ENCODE data around the gene PADI1. TPM values are rescaled to one million over a fixed set of nuclear protein-coding genes. Genes with fewer than 3 reads are reported as not detected.
"Not testable (repeated sequence)": the region's sequence is repeated elsewhere in the genome, so short reads cannot be mapped to it uniquely, and the experiment has no call there.

PADI1 gene
- total and polyA plus RNA-seq, 2 donors (not counting 1 experiment from before 2014, with no cell fraction given) = not detected

GRCh38 chr1:17239420-17239819, 34.5 kb downstream of the PADI1 start:
- peaks cover 8% of the 10 kb centered on the region for H3K4me1 Mint-ChIP-seq
- H3K4me3 Mint-ChIP-seq = no peak overlapping the region
- 50% methylated on average over 1 of the region's 1 CpG for WGBS (ENCODE audit: insufficient coverage)
- H3K4me3 ChIP-seq (ENCODE audit: control extremely low read depth in 1 of 5, extremely low read depth in 1 of 5, insufficient read depth in 1 of 5, low read depth in 2 of 5, low read length in 4 of 5) = no peak overlapping the region
- H2AFZ ChIP-seq (ENCODE audit: insufficient read depth, low read depth, low read length, poor library complexity, severe bottlenecking) = no peak overlapping the region
- no peaks in the 10 kb centered on the region for H3K79me2 ChIP-seq (ENCODE audit: control insufficient read depth, insufficient read depth, low read length)
- no peaks in the 10 kb centered on the region for H3K9me3 Mint-ChIP-seq (ENCODE audit: insufficient read depth)
- H3K4me2 ChIP-seq (replicated peaks; ENCODE audit: low read depth, low read length, poor library complexity, severe bottlenecking) = no peak overlapping the region
- peaks cover 6% of the 10 kb centered on the region for H3K27me3 Mint-ChIP-seq
- H3K27ac ChIP-seq (ENCODE audit: low read length in 2 of 2) = no peak overlapping the region
- POLR2A ChIA-PET = no interaction called here
- no peaks in the 10 kb centered on the region for H3K27me3 ChIP-seq (replicated peaks in 1 of 4; ENCODE audit: control extremely low read depth in 1 of 4, control insufficient read depth in 3 of 4, insufficient read depth in 4 of 4, low read length in 3 of 4)
- no peaks in the 10 kb centered on the region for H3K36me3 ChIP-seq (replicated peaks in 1 of 2; ENCODE audit: control extremely low read depth in 1 of 2, control insufficient read depth in 1 of 2, extremely low read depth in 1 of 2, insufficient read depth in 2 of 2, low read length in 1 of 2)
- CTCF ChIA-PET = interaction anchor here (0.9 to 11.1 kb wide), 3 partner anchors 98 to 115 kb away, joined by 3 to 373 read pairs (median 5); partner anchors contain the start of gene PADI2
- intact Hi-C loops (cut with micrococcal nuclease) = loop anchor here (5.0 kb wide), 2 partner anchors 97 to 98 kb away; no protein-coding TSS in a partner anchor
- TF ChIP-seq CTCF (IDR thresholded peaks at IDR 0.05) (no peak), EZH2 (IDR thresholded peaks at IDR 0.05; ENCODE audit: borderline replicate concordance, insufficient read depth, low read depth, low read length, poor library complexity, severe bottlenecking) (no peak)
- DNase-seq = peak; percentile 27
- no peaks in the 10 kb centered on the region for H3K4me1 ChIP-seq (ENCODE audit: control insufficient read depth in 2 of 2, insufficient read depth in 2 of 2, low read length in 2 of 2)
- no peaks in the 10 kb centered on the region for H4K20me1 ChIP-seq (ENCODE audit: control insufficient read depth, insufficient read depth, low read length, poor library complexity, severe bottlenecking)
- H3K9ac ChIP-seq (ENCODE audit: low read length) = no peak overlapping the region
- ATAC-seq (ENCODE audit: low read depth) = peak; percentile 63
- no peak overlapping the region for H3K27ac Mint-ChIP-seq
- H3K9me3 ChIP-seq (ENCODE audit: control extremely low read depth in 1 of 3, control insufficient read depth in 2 of 3, insufficient read depth in 1 of 3, low read length in 2 of 3) = no peaks in the 10 kb centered on the region

GRCh38 chr1:17241011-17241779, 36.3 kb downstream of the PADI1 start:
- H3K9ac ChIP-seq (ENCODE audit: low read length); H3K9me3 ChIP-seq (ENCODE audit: control extremely low read depth in 1 of 3, control insufficient read depth in 2 of 3, insufficient read depth in 1 of 3, low read length in 2 of 3); H3K9me3 Mint-ChIP-seq (ENCODE audit: insufficient read depth); H3K27me3 ChIP-seq (replicated peaks in 1 of 4; ENCODE audit: control extremely low read depth in 1 of 4, control insufficient read depth in 3 of 4, insufficient read depth in 4 of 4, low read length in 3 of 4); H3K4me1 ChIP-seq (ENCODE audit: control insufficient read depth in 2 of 2, insufficient read depth in 2 of 2, low read length in 2 of 2); H3K4me3 ChIP-seq (ENCODE audit: control extremely low read depth in 1 of 5, extremely low read depth in 1 of 5, insufficient read depth in 1 of 5, low read depth in 2 of 5, low read length in 4 of 5); intact Hi-C loops (cut with micrococcal nuclease); ATAC-seq (ENCODE audit: low read depth); H4K20me1 ChIP-seq (ENCODE audit: control insufficient read depth, insufficient read depth, low read length, poor library complexity, severe bottlenecking); H3K27ac Mint-ChIP-seq; DNase-seq; H3K36me3 ChIP-seq (replicated peaks in 1 of 2; ENCODE audit: control extremely low read depth in 1 of 2, control insufficient read depth in 1 of 2, extremely low read depth in 1 of 2, insufficient read depth in 2 of 2, low read length in 1 of 2); H3K27me3 Mint-ChIP-seq; H3K4me2 ChIP-seq (replicated peaks; ENCODE audit: low read depth, low read length, poor library complexity, severe bottlenecking); H3K4me3 Mint-ChIP-seq; H3K4me1 Mint-ChIP-seq; H2AFZ ChIP-seq (ENCODE audit: insufficient read depth, low read depth, low read length, poor library complexity, severe bottlenecking); POLR2A ChIA-PET; H3K79me2 ChIP-seq (ENCODE audit: control insufficient read depth, insufficient read depth, low read length); H3K27ac ChIP-seq (ENCODE audit: low read length in 2 of 2): not testable (repeated sequence)
- 74% methylated on average over 16 of the region's 28 CpGs for WGBS (ENCODE audit: insufficient coverage)
- CTCF ChIA-PET = interaction anchor here (0.6 to 11.1 kb wide), 2 partner anchors 117 to 610 kb away, joined by 4 to 373 read pairs; partner anchors contain the start of gene PADI2

- H3K27me3 Mint-ChIP-seq; H3K4me3 Mint-ChIP-seq; intact Hi-C loops (cut with micrococcal nuclease); H3K9me3 ChIP-seq (ENCODE audit: control extremely low read depth in 1 of 3, control insufficient read depth in 2 of 3, insufficient read depth in 1 of 3, low read length in 2 of 3); H3K4me1 Mint-ChIP-seq; H4K20me1 ChIP-seq (ENCODE audit: control insufficient read depth, insufficient read depth, low read length, poor library complexity, severe bottlenecking); H3K4me3 ChIP-seq (ENCODE audit: control extremely low read depth in 1 of 5, extremely low read depth in 1 of 5, insufficient read depth in 1 of 5, low read depth in 2 of 5, low read length in 4 of 5); H3K27ac ChIP-seq (ENCODE audit: low read length in 2 of 2); ATAC-seq (ENCODE audit: low read depth); DNase-seq; H3K36me3 ChIP-seq (replicated peaks in 1 of 2; ENCODE audit: control extremely low read depth in 1 of 2, control insufficient read depth in 1 of 2, extremely low read depth in 1 of 2, insufficient read depth in 2 of 2, low read length in 1 of 2); H3K79me2 ChIP-seq (ENCODE audit: control insufficient read depth, insufficient read depth, low read length); H3K4me2 ChIP-seq (replicated peaks; ENCODE audit: low read depth, low read length, poor library complexity, severe bottlenecking); POLR2A ChIA-PET; H3K27me3 ChIP-seq (replicated peaks in 1 of 4; ENCODE audit: control extremely low read depth in 1 of 4, control insufficient read depth in 3 of 4, insufficient read depth in 4 of 4, low read length in 3 of 4); H3K27ac Mint-ChIP-seq; H3K9me3 Mint-ChIP-seq (ENCODE audit: insufficient read depth); H2AFZ ChIP-seq (ENCODE audit: insufficient read depth, low read depth, low read length, poor library complexity, severe bottlenecking); H3K9ac ChIP-seq (ENCODE audit: low read length); H3K4me1 ChIP-seq (ENCODE audit: control insufficient read depth in 2 of 2, insufficient read depth in 2 of 2, low read length in 2 of 2): not testable (repeated sequence)
- CTCF ChIA-PET = interaction anchor here (11.1 kb wide), 1 partner anchor 117 kb away, joined by 373 read pairs; the partner anchor contains the start of gene PADI2
- WGBS (ENCODE audit: insufficient coverage) = 94% methylated on average over 9 of the region's 11 CpGs
These were observed 36.8 kb downstream of the PADI1 start for GRCh38 chr1:17241780-17242074.

Data from B cell (primary cell).